BJ (cell line): ENCODE results near the gene PGAP6. TPM values are rescaled to one million over a fixed set of nuclear protein-coding genes. Genes with fewer than 3 reads are reported as not detected.

Experiments used
- polyA plus RNA-seq: library from polyadenylated mRNA; depleted of rRNA; stranded (reverse); fragments of >200 nt; gene quantifications from 2 replicates; pipeline ENCODE4 v1.2.3, GENCODE V29; 2011; rRNA removed

Gene PGAP6
- polyA plus RNA-seq, 1 experiment = 131 TPM

Other genes with a start within 250 kb of the PGAP6 start
- gene NPRL3, start 243.3 kb downstream of the PGAP6 start, polyA plus RNA-seq = 7.7 and 17.9 TPM in 2 replicates
- gene HBZ, start 229.3 kb downstream of the PGAP6 start, polyA plus RNA-seq = not detected in 2 replicates
- not detected in 2 replicates for gene HBM, start 216.0 kb downstream of the PGAP6 start, polyA plus RNA-seq
- gene HBA2, start 209.1 kb downstream of the PGAP6 start, polyA plus RNA-seq = 0.17 TPM in 1 of 2 replicates, not detected in the other
- gene HBA1, start 205.3 kb downstream of the PGAP6 start, polyA plus RNA-seq = 0.20 TPM in 1 of 2 replicates, not detected in the other
- 0.18 TPM in 1 of 2 replicates, not detected in the other for gene HBQ1, start 201.5 kb downstream of the PGAP6 start, polyA plus RNA-seq
- gene LUC7L, start 152.5 kb downstream of the PGAP6 start, polyA plus RNA-seq = 23.3 and 29.1 TPM in 2 replicates
- gene FAM234A, start 147.2 kb downstream of the PGAP6 start, polyA plus RNA-seq = 39.4 and 75.5 TPM in 2 replicates
- gene RGS11, start 106.0 kb downstream of the PGAP6 start, polyA plus RNA-seq = 1.1 and 2.2 TPM in 2 replicates
- gene ARHGDIG, start 101.4 kb downstream of the PGAP6 start, polyA plus RNA-seq = 0.22 and 0.51 TPM in 2 replicates
- gene PDIA2, start 98.8 kb downstream of the PGAP6 start, polyA plus RNA-seq = 0.13 TPM in 1 of 2 replicates, not detected in the other
- gene AXIN1, start 29.3 kb downstream of the PGAP6 start, polyA plus RNA-seq = 4.0 and 4.3 TPM in 2 replicates
- gene MRPL28, start 11.4 kb downstream of the PGAP6 start, polyA plus RNA-seq = 143 and 188 TPM in 2 replicates
- 227 and 290 TPM in 2 replicates for gene NME4, start 15.2 kb upstream of the PGAP6 start, polyA plus RNA-seq
- gene DECR2, start 19.9 kb upstream of the PGAP6 start, polyA plus RNA-seq = 14.7 and 23.6 TPM in 2 replicates
- 8.6 and 13.3 TPM in 2 replicates for gene RAB11FIP3, start 43.7 kb upstream of the PGAP6 start, polyA plus RNA-seq
- 8.4 and 12.9 TPM in 2 replicates for gene CAPN15, start 145.7 kb upstream of the PGAP6 start, polyA plus RNA-seq
- not detected in 2 replicates for gene PRR35, start 178.4 kb upstream of the PGAP6 start, polyA plus RNA-seq
- gene NHLRC4, start 185.0 kb upstream of the PGAP6 start, polyA plus RNA-seq = 0.31 and 0.66 TPM in 2 replicates
- 15.4 and 26.6 TPM in 2 replicates for gene PIGQ, start 188.0 kb upstream of the PGAP6 start, polyA plus RNA-seq
- gene RAB40C, start 208.1 kb upstream of the PGAP6 start, polyA plus RNA-seq = 6.5 and 7.6 TPM in 2 replicates
- gene WFIKKN1, start 249.0 kb upstream of the PGAP6 start, polyA plus RNA-seq = not detected in 2 replicates